ENCODE results near the gene VPS35.

The VPS35 gene

GRCh38 chr16:46731691-46732555 lies 42.9 kb upstream of the VPS35 start:
- Histone ChIP-seq H3K9me3 (no peaks in the 10 kb centered on the region), H3K27me3 (no peaks in the 10 kb centered on the region), H3K4me1 (no peaks in the 10 kb centered on the region), H3K36me3 (no peaks in the 10 kb centered on the region), H3K27ac (no peak overlapping the region), H3K4me3 (no peak overlapping the region)
- DNase-seq: no peak
- intact Hi-C loops (cut with DNase I; ENCODE audit: low total_unique reads): no loop called here
- TF ChIP-seq CTCF (IDR thresholded peaks at IDR 0.05): no peak

DNA sequence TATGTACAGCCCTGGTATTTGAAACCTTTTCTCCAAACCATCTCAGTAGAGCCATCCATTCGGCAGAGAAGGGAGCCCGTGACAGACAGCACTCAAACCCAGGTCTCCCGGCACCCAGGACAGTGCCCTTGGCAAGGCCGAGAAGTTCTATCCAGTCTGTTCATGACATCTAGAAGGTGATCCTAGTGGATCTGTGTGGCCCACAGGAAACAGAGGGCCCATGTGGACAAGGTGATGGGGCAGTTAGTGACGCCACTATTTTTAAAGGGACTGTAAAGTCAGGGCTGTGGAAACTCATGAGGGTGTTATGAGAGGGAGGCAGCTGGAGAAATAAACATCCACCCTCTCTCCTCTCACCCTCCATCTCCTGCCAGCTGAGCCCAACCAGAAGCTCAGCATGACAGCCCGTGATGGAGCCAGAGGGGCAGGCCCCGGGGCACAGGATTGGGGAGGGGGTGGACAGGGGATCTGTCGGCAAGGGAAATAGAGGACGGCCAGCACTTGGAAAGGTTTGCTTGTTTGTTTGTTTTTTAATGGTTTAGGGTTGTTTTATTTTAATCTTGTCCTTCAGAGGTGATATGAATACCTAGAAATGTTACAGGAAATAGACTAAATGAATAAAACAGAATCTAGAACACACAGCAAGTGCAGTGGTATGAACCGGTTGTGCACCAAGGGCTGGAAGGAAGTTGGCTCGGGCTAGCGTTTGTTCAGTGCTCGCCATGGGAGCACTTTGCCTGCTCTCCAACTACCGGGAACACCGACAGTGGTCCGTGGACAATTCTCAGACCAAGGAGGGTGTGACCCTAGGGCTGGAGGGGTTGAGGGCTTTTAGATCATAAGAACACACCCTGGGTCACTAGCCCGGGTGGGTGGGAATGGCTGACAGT lies 42.1 kb upstream of the VPS35 start:
- Histone ChIP-seq H3K9me3 (no peaks in the 10 kb centered on the region), H3K4me1 (no peaks in the 10 kb centered on the region), H3K27me3 (no peaks in the 10 kb centered on the region), H3K36me3 (no peaks in the 10 kb centered on the region), H3K27ac (no peak overlapping the region), H3K4me3 (no peak overlapping the region)
- DNase-seq: no peak
- intact Hi-C loops (cut with DNase I; ENCODE audit: low total_unique reads): no loop called here
- no peak for TF ChIP-seq CTCF (IDR thresholded peaks at IDR 0.05)

DNA sequence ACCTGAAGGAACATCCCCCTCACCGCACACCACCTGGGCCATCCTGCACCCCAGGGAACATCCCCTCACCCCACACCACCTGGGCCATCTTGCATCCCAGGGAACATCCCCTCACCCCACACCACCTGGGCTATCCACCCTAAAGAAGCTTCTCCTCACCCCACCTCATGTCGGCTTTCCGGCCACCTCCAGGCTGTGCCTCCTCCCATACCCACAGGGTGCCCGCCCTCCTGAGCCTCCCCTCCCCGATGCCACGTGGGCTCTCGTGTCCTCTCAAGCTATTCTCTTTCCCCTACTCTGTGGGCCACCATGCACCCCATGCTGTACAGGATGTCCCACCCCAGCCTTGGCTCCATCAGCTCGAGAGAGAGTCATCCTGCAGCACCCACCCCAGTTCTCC lies 41.1 kb upstream of the VPS35 start:
- no peaks in the 10 kb centered on the region for H3K36me3 ChIP-seq
- H3K4me1 ChIP-seq: no peaks in the 10 kb centered on the region
- DNase-seq: no peak
- H3K27me3 ChIP-seq: no peaks in the 10 kb centered on the region
- H3K4me3 ChIP-seq: no peak overlapping the region
- TF ChIP-seq CTCF (IDR thresholded peaks at IDR 0.05): no peak
- intact Hi-C loops (cut with DNase I; ENCODE audit: low total_unique reads): no loop called here
- no peak overlapping the region for H3K27ac ChIP-seq
- peaks cover 0 to 5% (median 0%) of the 10 kb centered on the region in 3 donors for H3K9me3 ChIP-seq

GRCh38 chr16:46729326-46729995 lies 40.5 kb upstream of the VPS35 start:
- no peak for TF ChIP-seq CTCF (IDR thresholded peaks at IDR 0.05)
- intact Hi-C loops (cut with DNase I; ENCODE audit: low total_unique reads): no loop called here
- no peak for DNase-seq
- H3K9me3 ChIP-seq: peaks cover 0 to 5% (median 0%) of the 10 kb centered on the region in 3 donors
- H3K27me3 ChIP-seq: no peaks in the 10 kb centered on the region
- no peak overlapping the region for H3K27ac ChIP-seq
- no peaks in the 10 kb centered on the region for H3K4me1 ChIP-seq
- no peaks in the 10 kb centered on the region for H3K36me3 ChIP-seq
- H3K4me3 ChIP-seq: no peak overlapping the region

- Histone ChIP-seq H3K27me3 (no peaks in the 10 kb centered on the region), H3K36me3 (no peaks in the 10 kb centered on the region), H3K4me3 (no peak overlapping the region), H3K9me3 (peaks cover 0 to 5% (median 0%) of the 10 kb centered on the region in 3 donors), H3K27ac (no peak overlapping the region), H3K4me1 (no peaks in the 10 kb centered on the region)
- intact Hi-C loops (cut with DNase I; ENCODE audit: low total_unique reads): no loop called here
- TF ChIP-seq CTCF (IDR thresholded peaks at IDR 0.05): no peak
- no peak for DNase-seq
Observed at GRCh38 chr16:46728806-46729205, 39.8 kb upstream of the VPS35 start.

All from tibial artery (tissue), 4 donors.